ENCODE data around the gene AMBN.

- no peak for TF ChIP-seq POLR2A (IDR thresholded peaks at IDR 0.05; ENCODE audit: low read depth, low read length)
- TF ChIP-seq TAF1 (IDR thresholded peaks at IDR 0.05; ENCODE audit: low read depth, low read length) = no peak
- no peak for TF ChIP-seq POLR2AphosphoS5 (IDR thresholded peaks at IDR 0.05; ENCODE audit: low read depth, low read length)
Observed at GRCh38 chr4:70575964-70576363, 16.1 kb upstream of the AMBN start.

All from GM12891 (cell line).